ENCODE measurements around the gene MRPS5. TPM values are rescaled to one million over a fixed set of nuclear protein-coding genes. Genes with fewer than 3 reads are reported as not detected.

MRPS5 gene
- total RNA-seq, 6 experiments from 2014 or later = 36.1 to 52.1 (median 47.9) TPM

DNA sequence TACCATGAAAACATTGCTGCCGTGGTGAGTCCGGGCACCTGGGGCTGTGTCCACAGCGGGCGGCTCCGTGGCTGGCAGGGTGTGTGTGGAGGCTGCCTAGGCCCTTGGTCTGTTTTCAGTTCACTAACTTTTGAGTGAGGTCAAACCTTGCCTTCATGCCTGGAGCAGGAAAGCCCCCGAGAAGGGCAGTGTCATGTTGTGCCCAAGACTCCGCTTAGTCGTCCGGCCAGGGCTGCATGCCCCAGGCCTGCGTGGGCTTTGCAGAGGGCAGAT lies 72.0 kb downstream of the MRPS5 start:
- no peaks in the 10 kb centered on the region for H3K9me3 ChIP-seq
- no peak overlapping the region for H3K27ac ChIP-seq
- H3K27me3 ChIP-seq = no peaks in the 10 kb centered on the region
- no peak overlapping the region for H3K4me3 ChIP-seq
- no peak for ATAC-seq
- TF ChIP-seq, protein P1, sequence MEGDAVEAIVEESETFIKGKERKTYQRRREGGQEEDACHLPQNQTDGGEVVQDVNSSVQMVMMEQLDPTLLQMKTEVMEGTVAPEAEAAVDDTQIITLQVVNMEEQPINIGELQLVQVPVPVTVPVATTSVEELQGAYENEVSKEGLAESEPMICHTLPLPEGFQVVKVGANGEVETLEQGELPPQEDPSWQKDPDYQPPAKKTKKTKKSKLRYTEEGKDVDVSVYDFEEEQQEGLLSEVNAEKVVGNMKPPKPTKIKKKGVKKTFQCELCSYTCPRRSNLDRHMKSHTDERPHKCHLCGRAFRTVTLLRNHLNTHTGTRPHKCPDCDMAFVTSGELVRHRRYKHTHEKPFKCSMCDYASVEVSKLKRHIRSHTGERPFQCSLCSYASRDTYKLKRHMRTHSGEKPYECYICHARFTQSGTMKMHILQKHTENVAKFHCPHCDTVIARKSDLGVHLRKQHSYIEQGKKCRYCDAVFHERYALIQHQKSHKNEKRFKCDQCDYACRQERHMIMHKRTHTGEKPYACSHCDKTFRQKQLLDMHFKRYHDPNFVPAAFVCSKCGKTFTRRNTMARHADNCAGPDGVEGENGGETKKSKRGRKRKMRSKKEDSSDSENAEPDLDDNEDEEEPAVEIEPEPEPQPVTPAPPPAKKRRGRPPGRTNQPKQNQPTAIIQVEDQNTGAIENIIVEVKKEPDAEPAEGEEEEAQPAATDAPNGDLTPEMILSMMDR (IDR thresholded peaks at IDR 0.05) = no peak
- no peak for TF ChIP-seq POLR2A (IDR thresholded peaks at IDR 0.05)
- DNase-seq = no peak
- no peaks in the 10 kb centered on the region for H3K36me3 ChIP-seq
- 76% methylated on average over 5 of the region's 10 CpGs for WGBS (ENCODE audit: insufficient coverage, low coverage, low lambda C conversion rate, missing lambda C conversion rate)
- intact Hi-C loops (cut with DNase I) = no loop called here
- H3K4me1 ChIP-seq = no peaks in the 10 kb centered on the region

DNA sequence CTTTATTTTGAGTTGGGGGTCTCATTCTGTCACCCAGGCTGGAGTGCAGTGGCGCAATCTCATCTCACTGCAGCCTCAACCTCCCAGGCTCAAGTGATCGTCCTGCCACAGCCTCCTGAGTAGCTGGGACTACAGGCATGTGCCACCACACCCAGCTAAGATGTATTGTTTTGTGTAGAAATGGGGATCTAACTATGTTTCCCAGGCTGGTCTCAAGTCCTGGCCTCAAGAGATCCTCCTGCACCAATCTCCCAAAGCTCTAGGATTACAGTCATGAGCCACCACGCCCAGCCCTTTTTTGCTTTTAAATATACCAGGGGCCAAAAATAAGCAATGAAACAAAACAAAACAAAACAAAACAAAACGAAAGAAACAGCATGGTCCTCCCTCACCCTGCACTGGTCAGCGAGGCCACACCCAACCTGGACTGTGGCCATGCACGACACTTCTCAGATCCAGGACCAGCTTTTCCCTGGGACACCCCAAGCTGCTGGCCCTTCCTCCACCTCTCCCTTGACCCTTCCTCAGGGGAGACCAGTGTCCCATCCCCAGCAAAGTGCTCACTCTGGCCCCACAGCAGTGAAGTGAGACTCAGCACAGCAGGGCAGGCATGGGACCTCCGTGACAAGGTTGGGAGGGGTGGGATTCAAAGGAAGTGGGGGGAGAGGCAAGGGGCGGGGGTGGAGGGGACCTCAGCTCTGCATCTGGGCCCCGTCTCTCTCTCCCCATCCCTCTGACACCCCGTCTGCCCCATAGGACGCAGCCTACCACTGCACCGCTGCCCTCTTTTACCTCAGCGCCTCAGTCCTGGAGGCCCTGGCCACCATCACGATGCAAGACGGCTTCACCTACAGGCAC lies 72.6 kb downstream of the MRPS5 start:
- Histone ChIP-seq H3K27me3 (no peaks in the 10 kb centered on the region), H3K27ac (no peak overlapping the region), H3K36me3 (no peaks in the 10 kb centered on the region), H3K9me3 (no peaks in the 10 kb centered on the region), H3K4me3 (no peak overlapping the region), H3K4me1 (no peaks in the 10 kb centered on the region)
- ATAC-seq = no peak
- no peak for TF ChIP-seq POLR2A (IDR thresholded peaks at IDR 0.05)
- TF ChIP-seq, protein P1 (IDR thresholded peaks at IDR 0.05) = no peak
- WGBS (ENCODE audit: insufficient coverage, low coverage, low lambda C conversion rate, missing lambda C conversion rate) = 63% methylated on average over 8 of the region's 15 CpGs
- intact Hi-C loops (cut with DNase I) = no loop called here
- no peak for DNase-seq

DNA sequence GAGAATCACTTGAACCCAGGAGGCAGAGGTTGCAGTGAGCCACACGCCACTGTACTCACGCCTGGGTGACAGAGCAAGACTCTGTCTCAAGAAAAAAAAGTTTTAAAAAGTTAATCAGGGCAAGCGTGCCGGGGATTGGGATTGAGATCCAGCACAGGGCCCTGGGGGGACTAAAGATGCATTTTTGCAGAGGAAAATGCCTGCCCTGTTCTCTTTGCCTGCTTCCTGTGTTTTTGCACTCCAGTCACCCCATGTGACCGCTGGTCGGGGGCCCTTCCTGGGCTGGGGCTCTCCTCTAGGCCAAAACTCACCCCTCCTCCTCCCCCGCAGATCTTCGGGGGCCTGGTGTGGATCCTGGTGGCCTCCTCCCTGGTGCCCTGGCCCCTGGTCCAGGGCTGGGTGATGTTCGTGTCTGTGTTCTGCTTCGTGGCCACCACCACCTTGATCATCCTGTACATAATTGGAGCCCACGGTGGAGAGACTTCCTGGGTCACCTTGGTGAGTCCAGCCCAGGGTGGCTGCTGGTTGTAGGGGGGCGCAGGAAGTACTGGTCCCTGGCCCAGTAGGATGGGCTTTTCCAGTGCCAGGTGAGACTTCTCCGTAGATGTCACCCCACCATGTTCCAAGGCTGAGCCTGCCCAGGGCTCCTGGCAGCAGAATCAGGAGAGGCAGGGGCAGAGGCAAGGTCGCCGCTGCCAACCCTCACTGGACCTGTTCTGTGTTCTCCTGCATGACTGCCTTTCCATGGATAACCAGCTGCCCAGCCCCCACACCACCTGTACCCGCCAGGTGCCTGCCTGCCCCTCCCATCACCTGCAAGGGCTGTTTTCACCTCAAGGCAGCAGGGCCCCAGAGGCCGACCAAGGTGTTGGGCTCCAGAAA lies 73.7 kb downstream of the MRPS5 start:
- no peak for ATAC-seq
- Histone ChIP-seq H3K27ac (no peak overlapping the region), H3K36me3 (no peaks in the 10 kb centered on the region), H3K4me1 (no peaks in the 10 kb centered on the region), H3K9me3 (no peaks in the 10 kb centered on the region), H3K27me3 (no peaks in the 10 kb centered on the region), H3K4me3 (no peak overlapping the region)
- 69% methylated on average over 2 of the region's 17 CpGs for WGBS (ENCODE audit: insufficient coverage, low coverage, low lambda C conversion rate, missing lambda C conversion rate)
- intact Hi-C loops (cut with DNase I) = no loop called here
- no peak for TF ChIP-seq POLR2A (IDR thresholded peaks at IDR 0.05)
- TF ChIP-seq, protein P1 (IDR thresholded peaks at IDR 0.05) = no peak
- DNase-seq = no peak

DNA sequence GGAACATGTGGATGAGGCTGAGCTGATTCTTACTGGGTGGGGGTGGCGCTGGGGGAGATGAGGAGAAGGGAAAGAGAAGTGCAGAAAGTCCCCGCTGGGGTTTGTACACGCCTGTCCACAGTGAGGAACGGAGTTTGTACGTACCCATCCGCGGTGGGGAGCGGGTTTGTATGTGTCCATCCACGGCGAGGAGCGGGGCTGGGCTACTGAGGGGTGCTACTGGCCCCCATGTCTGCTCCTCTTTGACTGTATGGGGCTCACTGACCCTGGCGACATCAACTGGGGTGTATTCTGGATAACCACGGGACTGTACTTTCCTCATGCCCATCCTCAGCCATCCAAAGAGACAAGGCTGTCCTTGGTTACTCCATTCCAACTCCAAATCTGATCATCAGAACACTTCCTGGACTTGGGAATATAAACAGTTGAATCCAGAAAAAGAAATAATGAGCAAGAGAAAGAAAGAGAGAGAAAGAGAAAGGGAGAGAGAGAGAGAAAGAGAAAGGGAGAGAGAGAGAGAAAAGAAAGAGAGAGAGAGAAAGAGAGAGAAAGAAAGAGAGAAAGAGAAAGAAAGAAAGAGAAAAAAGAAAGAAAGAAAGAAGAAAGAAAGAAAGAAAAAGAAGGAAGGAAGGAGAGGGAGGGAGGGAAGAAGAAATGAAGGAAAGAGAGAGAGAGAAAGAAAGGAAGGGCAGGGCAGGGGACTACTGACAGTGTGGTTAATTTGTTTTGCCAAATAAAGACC lies 75.1 kb downstream of the MRPS5 start:
- DNase-seq = no peak
- intact Hi-C loops (cut with DNase I) = no loop called here
- Histone ChIP-seq H3K4me1 (no peaks in the 10 kb centered on the region), H3K4me3 (no peak overlapping the region), H3K9me3 (no peaks in the 10 kb centered on the region), H3K27ac (no peak overlapping the region), H3K36me3 (no peaks in the 10 kb centered on the region), H3K27me3 (no peaks in the 10 kb centered on the region)
- no peak for ATAC-seq
- 52% methylated on average over 6 of the region's 13 CpGs for WGBS (ENCODE audit: insufficient coverage, low coverage, low lambda C conversion rate, missing lambda C conversion rate)
- no peak for TF ChIP-seq POLR2A (IDR thresholded peaks at IDR 0.05)
- TF ChIP-seq, protein P1 (IDR thresholded peaks at IDR 0.05) = no peak

Data from right lobe of liver (tissue), 6 donors.